Immature natural killer cell (primary cell): Measurements from ENCODE around the gene ABHD16B. TPM values are rescaled to one million over a fixed set of nuclear protein-coding genes. Genes with fewer than 3 reads are reported as not detected.
"Not testable (repeated sequence)": the region's sequence is repeated elsewhere in the genome, so short reads cannot be mapped to it uniquely, and the experiment has no call there.

Experiments used
- DNase-seq, 3 donors: peaks; one replicate each; pipeline ENCODE4 v3.0.0; 2022; ENCODE audit warnings: mixed read lengths in 1 of 3
- H3K27ac Mint-ChIP-seq, 6 donors: one replicate each; pipeline ENCODE4 v1.8.0; 2020; ENCODE audit warnings: mixed read lengths in 6 of 6, mild to moderate bottlenecking in 5 of 6, inconsistent platforms in 4 of 6, moderate library complexity in 3 of 6
- H3K27me3 Mint-ChIP-seq, 3 donors: one replicate each; pipeline ENCODE4 v1.8.0; 2020 to 2021; ENCODE audit warnings: low read depth in 3 of 3, mild to moderate bottlenecking in 3 of 3, mixed read lengths in 3 of 3, moderate library complexity in 3 of 3, inconsistent platforms in 1 of 3
- H3K36me3 Mint-ChIP-seq, 3 donors: one replicate each; pipeline ENCODE4 v1.8.0; 2020; ENCODE audit warnings: mixed read lengths in 3 of 3, inconsistent platforms in 2 of 3, mild to moderate bottlenecking in 2 of 3
- H3K4me1 Mint-ChIP-seq, 2 donors: one replicate each; pipeline ENCODE4 v1.8.0; 2020; ENCODE audit warnings: inconsistent platforms in 2 of 2, mild to moderate bottlenecking in 2 of 2, mixed read lengths in 2 of 2, moderate library complexity in 1 of 2
- H3K4me3 Mint-ChIP-seq, 5 donors: one replicate each; pipeline ENCODE4 v1.8.0; 2020; ENCODE audit warnings: mild to moderate bottlenecking in 5 of 5, mixed read lengths in 5 of 5, inconsistent platforms in 3 of 5, moderate library complexity in 3 of 5
- H3K9me3 Mint-ChIP-seq, 6 donors: one replicate each; pipeline ENCODE4 v1.8.0; 2020; ENCODE audit warnings: mild to moderate bottlenecking in 6 of 6, mixed read lengths in 6 of 6, inconsistent platforms in 4 of 6, moderate library complexity in 3 of 6
- polyA plus RNA-seq, 3 donors: library from polyadenylated mRNA; unstranded; fragments of 300-500 nt; fragmentation: Illumina TruSeq; gene quantifications; one replicate each; pipeline ENCODE4 v1.2.3, GENCODE V29; 2021

Gene ABHD16B
- polyA plus RNA-seq, 3 donors from 2014 or later, result 0.34 TPM; not detected in 2

- H3K4me1 Mint-ChIP-seq, result peaks cover 0 to 3% of the 10 kb centered on the region in 2 donors
- no peak overlapping the region for H3K4me3 Mint-ChIP-seq
- no peaks in the 10 kb centered on the region for H3K36me3 Mint-ChIP-seq
- H3K27ac Mint-ChIP-seq, result no peak overlapping the region
- DNase-seq, result no peak
- H3K27me3 Mint-ChIP-seq, result peaks cover 6 to 14% (median 9%) of the 10 kb centered on the region in 3 donors
- H3K9me3 Mint-ChIP-seq, result no peaks in the 10 kb centered on the region
These were observed 20.9 kb upstream of the ABHD16B start for GRCh38 chr20:63840405-63840828.

GRCh38 chr20:63842258-63842657, 19.0 kb upstream of the ABHD16B start:
- H3K27ac Mint-ChIP-seq, result no peak overlapping the region
- no peak for DNase-seq
- H3K4me3 Mint-ChIP-seq, result no peak overlapping the region
- peaks cover 6 to 19% (median 14%) of the 10 kb centered on the region in 3 donors for H3K27me3 Mint-ChIP-seq
- H3K4me1 Mint-ChIP-seq, result peaks cover 0 to 3% of the 10 kb centered on the region in 2 donors
- no peaks in the 10 kb centered on the region for H3K36me3 Mint-ChIP-seq
- H3K9me3 Mint-ChIP-seq, result no peaks in the 10 kb centered on the region

GRCh38 chr20:63843222-63843621, 18.1 kb upstream of the ABHD16B start:
- H3K4me3 Mint-ChIP-seq, result no peak overlapping the region
- no peak overlapping the region for H3K27ac Mint-ChIP-seq
- H3K36me3 Mint-ChIP-seq, result no peaks in the 10 kb centered on the region
- H3K27me3 Mint-ChIP-seq, result peaks cover 6 to 14% (median 14%) of the 10 kb centered on the region in 3 donors
- H3K4me1 Mint-ChIP-seq, result peaks cover 0 to 3% of the 10 kb centered on the region in 2 donors
- H3K9me3 Mint-ChIP-seq, result no peaks in the 10 kb centered on the region
- no peak for DNase-seq

GRCh38 chr20:63843778-63844177, 17.5 kb upstream of the ABHD16B start:
- H3K4me3 Mint-ChIP-seq, result peak overlapping the region in 2 of 5 donors; percentile 6 to 47
- peaks cover 6 to 13% (median 11%) of the 10 kb centered on the region in 3 donors for H3K27me3 Mint-ChIP-seq
- H3K36me3 Mint-ChIP-seq, result no peaks in the 10 kb centered on the region
- H3K27ac Mint-ChIP-seq, result no peak overlapping the region
- DNase-seq, result no peak
- H3K9me3 Mint-ChIP-seq, result no peaks in the 10 kb centered on the region
- peaks cover 0 to 3% of the 10 kb centered on the region in 2 donors for H3K4me1 Mint-ChIP-seq

- Mint-ChIP-seq H3K27ac (no peak overlapping the region), H3K4me3 (no peak overlapping the region), H3K4me1 (peaks cover 0 to 3% of the 10 kb centered on the region in 2 donors), H3K9me3 (no peaks in the 10 kb centered on the region), H3K27me3 (peaks cover 6 to 13% (median 11%) of the 10 kb centered on the region in 3 donors), H3K36me3 (no peaks in the 10 kb centered on the region)
- DNase-seq, result no peak
These were observed 16.7 kb upstream of the ABHD16B start for GRCh38 chr20:63844511-63844991.

- peaks cover 6 to 7% of the 10 kb centered on the region in 2 donors for H3K4me1 Mint-ChIP-seq
- DNase-seq, result no peak
- H3K27me3 Mint-ChIP-seq, result peaks cover 6 to 21% (median 10%) of the 10 kb centered on the region in 3 donors
- no peak overlapping the region for H3K4me3 Mint-ChIP-seq
- H3K9me3 Mint-ChIP-seq, result no peaks in the 10 kb centered on the region
- no peak overlapping the region for H3K27ac Mint-ChIP-seq
- no peaks in the 10 kb centered on the region for H3K36me3 Mint-ChIP-seq
These were observed 15.0 kb upstream of the ABHD16B start for GRCh38 chr20:63846128-63846771.

- DNase-seq, result no peak
- Mint-ChIP-seq H3K36me3 (no peaks in the 10 kb centered on the region), H3K4me1 (peaks cover 6 to 7% of the 10 kb centered on the region in 2 donors), H3K9me3 (no peaks in the 10 kb centered on the region), H3K27ac (no peak overlapping the region), H3K27me3 (peaks cover 6 to 23% (median 10%) of the 10 kb centered on the region in 3 donors), H3K4me3 (no peak overlapping the region)
These were observed 14.4 kb upstream of the ABHD16B start for GRCh38 chr20:63846888-63847236.

- peaks cover 6 to 7% of the 10 kb centered on the region in 2 donors for H3K4me1 Mint-ChIP-seq
- H3K4me3 Mint-ChIP-seq, result no peak overlapping the region
- peaks cover 6 to 22% (median 10%) of the 10 kb centered on the region in 3 donors for H3K27me3 Mint-ChIP-seq
- no peak for DNase-seq
- H3K27ac Mint-ChIP-seq, result no peak overlapping the region
- no peaks in the 10 kb centered on the region for H3K36me3 Mint-ChIP-seq
- no peaks in the 10 kb centered on the region for H3K9me3 Mint-ChIP-seq
These were observed 13.9 kb upstream of the ABHD16B start for GRCh38 chr20:63847237-63848002.

GRCh38 chr20:63848003-63848911, 13.0 kb upstream of the ABHD16B start:
- DNase-seq, result no peak
- peaks cover 6 to 7% of the 10 kb centered on the region in 2 donors for H3K4me1 Mint-ChIP-seq

GRCh38 chr20:63850689-63851547, 10.4 kb upstream of the ABHD16B start:
- Mint-ChIP-seq H3K27me3 (peaks cover 1 to 18% (median 9%) of the 10 kb centered on the region in 3 donors), H3K27ac (peak overlapping the region in 3 of 6 donors; percentile 14 to 75 (median 50)), H3K4me3 (peak overlapping the region in 1 of 5 donors; percentile 28), H3K9me3 (no peaks in the 10 kb centered on the region), H3K4me1 (peaks cover 4 to 6% of the 10 kb centered on the region in 2 donors), H3K36me3 (no peaks in the 10 kb centered on the region)
- no peak for DNase-seq

More at GRCh38 chr20:63848003-63848911, 13.0 kb upstream of the ABHD16B start:
- peaks cover 1 to 22% (median 11%) of the 10 kb centered on the region in 3 donors for H3K27me3 Mint-ChIP-seq
- H3K9me3 Mint-ChIP-seq, result no peaks in the 10 kb centered on the region
- no peak overlapping the region for H3K4me3 Mint-ChIP-seq
- no peaks in the 10 kb centered on the region for H3K36me3 Mint-ChIP-seq
- no peak overlapping the region for H3K27ac Mint-ChIP-seq

GRCh38 chr20:63851548-63851943, 9.8 kb upstream of the ABHD16B start:
- not testable (repeated sequence) for H3K36me3 Mint-ChIP-seq, H3K4me3 Mint-ChIP-seq, H3K27ac Mint-ChIP-seq, H3K9me3 Mint-ChIP-seq, DNase-seq, H3K4me1 Mint-ChIP-seq
- peaks cover 1 to 15% (median 7%) of the 10 kb centered on the region in 3 donors for H3K27me3 Mint-ChIP-seq

GRCh38 chr20:63853733-63854068, 7.6 kb upstream of the ABHD16B start:
- H3K27ac Mint-ChIP-seq, result not testable (repeated sequence)

More at GRCh38 chr20:63853733-63854068, 7.6 kb upstream of the ABHD16B start:
- not testable (repeated sequence) for DNase-seq, H3K4me3 Mint-ChIP-seq, H3K9me3 Mint-ChIP-seq, H3K36me3 Mint-ChIP-seq
- Mint-ChIP-seq H3K4me1 (peaks cover 13 to 20% of the 10 kb centered on the region in 2 donors), H3K27me3 (peaks cover 0 to 13% (median 7%) of the 10 kb centered on the region in 3 donors)
